CD4-positive, alpha-beta T cell (primary cell): ENCODE results near the gene MRGPRD. TPM values are rescaled to one million over a fixed set of nuclear protein-coding genes. Genes with fewer than 3 reads are reported as not detected.

Source experiments
- ATAC-seq: fragments of 200-7000 bp; cut with Tn5 transposase; one replicate; pipeline ENCODE4 v1.10.0; 2022; ENCODE audit warnings: mild to moderate bottlenecking; ENCODE audit not compliant: poor library complexity
- CTCF ChIA-PET: fragments of 350-600 bp; sonication (Branson Sonifier 250); formaldehyde crosslinking; loops from one replicate; lab custom pipeline; 2021; ENCODE audit warnings: antibody characterized with exemption, inconsistent platforms; lab: Charles Lee
- POLR2A ChIA-PET: fragments of 350-600 bp; sonication (Branson Sonifier 250); formaldehyde crosslinking; loops from one replicate; lab custom pipeline; 2021; ENCODE audit warnings: antibody characterized with exemption, inconsistent platforms; lab: Charles Lee
- DNase-seq, 14 experiments: peaks; one replicate each; pipeline ENCODE4 v3.0.0-alpha.2; 2013 to 2020; ENCODE audit warnings: mixed read lengths in 2 of 14
- H3K27ac ChIP-seq, 2 donors: one replicate each; pipeline versions ENCODE4 v1.5.1 to v1.7.0; 2013; ENCODE audit warnings: low read length in 2 of 2, low read depth in 1 of 2, mild to moderate bottlenecking in 1 of 2
- H3K27me3 ChIP-seq, 2 experiments: 1 replicate in 1 of 2; 2 replicates in 1 of 2; pipeline versions ENCODE4 v1.6.1 to v1.7.0; 2013; ENCODE audit warnings: low read length in 2 of 2, control low read depth in 1 of 2, mild to moderate bottlenecking in 1 of 2, moderate library complexity in 1 of 2; ENCODE audit not compliant: insufficient read depth in 2 of 2, control insufficient read depth in 1 of 2
- H3K36me3 ChIP-seq: one replicate; pipeline ENCODE4 v1.6.1; 2013; ENCODE audit warnings: low read length, control low read depth; ENCODE audit not compliant: insufficient read depth
- H3K4me1 ChIP-seq: one replicate; pipeline ENCODE4 v1.6.1; 2013; ENCODE audit warnings: low read length, control low read depth; ENCODE audit not compliant: insufficient read depth
- H3K4me3 ChIP-seq: one replicate; pipeline ENCODE4 v1.5.1; 2013; ENCODE audit warnings: mild to moderate bottlenecking, low read length, moderate library complexity
- H3K9me3 ChIP-seq, 2 experiments: 1 replicate in 1 of 2; 2 replicates in 1 of 2; pipeline versions ENCODE4 v1.6.1 to v1.7.0; 2013; ENCODE audit warnings: low read length in 2 of 2, mild to moderate bottlenecking in 2 of 2, control low read depth in 1 of 2, moderate library complexity in 1 of 2; ENCODE audit not compliant: control insufficient read depth in 1 of 2, insufficient read depth in 1 of 2
- H3K27ac Mint-ChIP-seq: one replicate; pipeline ENCODE4 v1.8.0; 2020; ENCODE audit warnings: mixed read lengths
- H3K27me3 Mint-ChIP-seq: one replicate; pipeline ENCODE4 v1.8.0; 2021; ENCODE audit warnings: mixed read lengths
- H3K36me3 Mint-ChIP-seq: one replicate; pipeline ENCODE4 v1.8.0; 2021; ENCODE audit warnings: low read depth, mixed read lengths
- H3K4me1 Mint-ChIP-seq: one replicate; pipeline ENCODE4 v1.8.0; 2021; ENCODE audit warnings: low read depth, mixed read lengths
- H3K4me3 Mint-ChIP-seq: one replicate; pipeline ENCODE4 v1.8.0; 2020; ENCODE audit warnings: mild to moderate bottlenecking, mixed read lengths
- H3K9me3 Mint-ChIP-seq: one replicate; pipeline ENCODE4 v1.8.0; 2020; ENCODE audit warnings: mixed read lengths
- CTCF ChIP-seq: fragments of 200-600 bp; IDR thresholded peaks from one replicate; pipeline ENCODE4 v1.8.0; 2022; ENCODE audit warnings: antibody characterized with exemption, mild to moderate bottlenecking
- intact Hi-C, 2 experiments: fragments of 100-400 bp; cut with DNase I in 1 of 2; cut with micrococcal nuclease in 1 of 2; formaldehyde crosslinking; loops; one replicate each; pipeline versions ENCODE4 v1.15.1 to v1.9.0; 2023 to 2025; cut with DNase I, micrococcal nuclease
- total RNA-seq, 174 experiments: library from RNA in 2 of 174; stranded (reverse) in 2 of 174; gene quantifications; one replicate each; pipeline ENCODE4 v1.2.3 and lab custom pipeline; 2021 to 2026

The MRGPRD gene
- total RNA-seq, 2 experiments from 2014 or later = not detected

GRCh38 chr11:68935066-68935465, 45.7 kb downstream of the MRGPRD start:
- H3K4me1 Mint-ChIP-seq = no peaks in the 10 kb centered on the region
- Histone ChIP-seq H3K4me3 (no peak overlapping the region), H3K36me3 (peaks cover 75% of the 10 kb centered on the region), H3K27me3 (no peaks in the 10 kb centered on the region), H3K9me3 (no peaks in the 10 kb centered on the region), H3K4me1 (no peaks in the 10 kb centered on the region), H3K27ac (no peak overlapping the region)
- no peaks in the 10 kb centered on the region for H3K9me3 Mint-ChIP-seq
- intact Hi-C loops = no loop called here
- DNase-seq (no peak), ATAC-seq (no peak)
- TF ChIP-seq CTCF = no peak
- CTCF ChIA-PET = no interaction called here
- peaks cover 39% of the 10 kb centered on the region for H3K36me3 Mint-ChIP-seq
- no peak overlapping the region for H3K27ac Mint-ChIP-seq
- H3K27me3 Mint-ChIP-seq = no peaks in the 10 kb centered on the region
- H3K4me3 Mint-ChIP-seq = no peak overlapping the region
- POLR2A ChIA-PET = no interaction called here

GRCh38 chr11:68934666-68935065, 46.1 kb downstream of the MRGPRD start:
- Histone ChIP-seq H3K4me3 (no peak overlapping the region), H3K27ac (no peak overlapping the region), H3K36me3 (peaks cover 75% of the 10 kb centered on the region), H3K4me1 (no peaks in the 10 kb centered on the region), H3K9me3 (no peaks in the 10 kb centered on the region), H3K27me3 (no peaks in the 10 kb centered on the region)
- ATAC-seq (no peak), DNase-seq (no peak)
- Mint-ChIP-seq H3K4me3 (no peak overlapping the region), H3K36me3 (peaks cover 43% of the 10 kb centered on the region), H3K27ac (no peak overlapping the region), H3K27me3 (no peaks in the 10 kb centered on the region), H3K9me3 (no peaks in the 10 kb centered on the region), H3K4me1 (no peaks in the 10 kb centered on the region)
- ChIA-PET CTCF (no interaction called here), POLR2A (no interaction called here)
- no peak for TF ChIP-seq CTCF
- intact Hi-C loops = no loop called here

GRCh38 chr11:68934321-68934645, 46.5 kb downstream of the MRGPRD start:
- peaks cover 75% of the 10 kb centered on the region for H3K36me3 ChIP-seq
- no peaks in the 10 kb centered on the region for H3K27me3 ChIP-seq
- intact Hi-C loops = no loop called here
- Mint-ChIP-seq H3K4me3 (no peak overlapping the region), H3K27ac (no peak overlapping the region), H3K9me3 (no peaks in the 10 kb centered on the region), H3K4me1 (no peaks in the 10 kb centered on the region), H3K36me3 (peaks cover 47% of the 10 kb centered on the region), H3K27me3 (no peaks in the 10 kb centered on the region)
- CTCF ChIA-PET = no interaction called here
- POLR2A ChIA-PET = no interaction called here
- H3K27ac ChIP-seq = no peak overlapping the region
- no peak for ATAC-seq
- no peaks in the 10 kb centered on the region for H3K9me3 ChIP-seq
- H3K4me3 ChIP-seq = no peak overlapping the region
- H3K4me1 ChIP-seq = no peaks in the 10 kb centered on the region
- DNase-seq = no peak
- TF ChIP-seq CTCF = no peak
